NB4 (cell line): Measurements from ENCODE around the gene LBHD2.

Experiments
- DNase-seq: peaks from one replicate; pipeline ENCODE4 v3.0.0; 2010; ENCODE audit warnings: low read depth
- H3K4me3 ChIP-seq: one replicate; pipeline ENCODE4 v1.5.1; 2011; ENCODE audit warnings: mild to moderate bottlenecking, low read depth, low read length, moderate library complexity
- CTCF ChIP-seq: IDR thresholded peaks from one replicate; pipeline ENCODE4 v1.5.1; 2012; ENCODE audit warnings: low read depth, low read length
- MAX ChIP-seq: IDR thresholded peaks from 2 replicates; pipeline ENCODE4 v1.6.1; 2011; ENCODE audit warnings: low read depth, low read length
- MYC ChIP-seq: IDR thresholded peaks from 2 replicates; pipeline ENCODE4 v1.6.1; 2011; ENCODE audit warnings: low read depth, low read length
- POLR2A ChIP-seq: IDR thresholded peaks from 2 replicates; pipeline ENCODE4 v1.6.1; 2011; ENCODE audit warnings: mild to moderate bottlenecking; ENCODE audit not compliant: insufficient read length; ENCODE audit errors: extremely low read depth

LBHD2 gene

GRCh38 chr14:103078420-103078749 is 5.6 kb upstream of the LBHD2 start:
- TF ChIP-seq MYC: no peak
- TF ChIP-seq CTCF: peak; percentile 72
- TF ChIP-seq MAX: no peak
- no peak for TF ChIP-seq POLR2A
- no peak overlapping the region for H3K4me3 ChIP-seq
- peak; percentile 86 for DNase-seq

DNA sequence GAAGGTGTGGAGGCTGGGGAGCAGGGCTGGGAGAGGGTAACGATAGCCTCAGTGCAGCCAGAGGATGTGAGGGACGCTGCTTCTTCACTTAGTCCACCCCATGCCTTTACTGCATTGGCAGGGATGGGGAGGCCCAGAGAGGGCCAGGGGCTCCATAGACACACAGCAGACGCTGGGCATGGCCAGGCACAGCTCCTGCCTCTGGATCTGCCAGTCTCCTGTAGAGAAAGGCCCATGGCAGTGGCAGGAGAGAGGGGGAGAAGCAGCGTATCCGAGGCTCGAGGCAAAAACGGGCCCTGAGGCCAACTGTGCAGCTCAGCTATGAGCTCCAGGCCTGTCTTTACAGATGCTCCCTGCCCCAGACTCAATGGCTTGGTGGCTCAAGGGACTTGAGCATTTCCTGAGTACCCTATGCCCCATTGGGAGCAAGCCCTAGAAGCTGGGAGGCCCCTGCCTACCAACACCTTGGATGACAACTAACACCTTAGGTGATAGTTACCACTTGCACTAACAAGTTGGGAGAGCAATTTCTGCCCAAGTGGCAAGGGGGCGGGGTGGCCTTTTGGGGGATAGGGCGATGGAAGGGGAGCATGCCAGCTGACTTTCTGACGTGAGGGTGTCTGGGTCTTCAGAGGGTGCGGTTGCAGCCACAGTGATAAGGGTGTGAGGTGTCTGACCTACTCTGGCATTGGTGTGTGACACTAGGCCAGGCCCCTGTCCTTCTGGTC is 5.0 kb upstream of the LBHD2 start:
- TF ChIP-seq CTCF: no peak
- no peak for TF ChIP-seq MYC
- no peak for DNase-seq
- H3K4me3 ChIP-seq: no peak overlapping the region

DNA sequence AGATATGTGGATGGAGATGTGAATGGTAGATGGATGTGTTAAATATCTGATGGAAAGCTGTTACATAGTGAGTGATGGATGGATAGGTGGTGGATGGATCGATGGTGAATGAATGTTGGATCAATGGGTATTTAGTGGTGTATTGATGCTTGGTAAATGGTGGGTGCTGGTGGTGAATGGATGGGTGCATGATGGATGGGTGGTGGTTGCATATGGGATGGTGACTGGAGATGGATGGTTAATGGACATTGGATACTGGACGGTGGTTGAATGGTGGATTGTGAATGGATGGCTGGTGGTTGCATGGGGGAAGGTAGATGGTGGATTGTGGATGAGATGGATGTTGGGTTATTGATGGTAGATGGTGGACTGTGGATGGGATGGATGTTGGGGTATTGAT is 2.1 kb upstream of the LBHD2 start:
- DNase-seq: no peak
- H3K4me3 ChIP-seq: no peak overlapping the region
- TF ChIP-seq POLR2A (no peak), CTCF (no peak), MAX (no peak), MYC (no peak)

GRCh38 chr14:103085106-103086091 is 1.4 kb downstream of the LBHD2 start:
- DNase-seq: no peak
- H3K4me3 ChIP-seq: no peak overlapping the region
- TF ChIP-seq MAX: no peak
- TF ChIP-seq CTCF: no peak
- TF ChIP-seq POLR2A: no peak
- no peak for TF ChIP-seq MYC

DNA sequence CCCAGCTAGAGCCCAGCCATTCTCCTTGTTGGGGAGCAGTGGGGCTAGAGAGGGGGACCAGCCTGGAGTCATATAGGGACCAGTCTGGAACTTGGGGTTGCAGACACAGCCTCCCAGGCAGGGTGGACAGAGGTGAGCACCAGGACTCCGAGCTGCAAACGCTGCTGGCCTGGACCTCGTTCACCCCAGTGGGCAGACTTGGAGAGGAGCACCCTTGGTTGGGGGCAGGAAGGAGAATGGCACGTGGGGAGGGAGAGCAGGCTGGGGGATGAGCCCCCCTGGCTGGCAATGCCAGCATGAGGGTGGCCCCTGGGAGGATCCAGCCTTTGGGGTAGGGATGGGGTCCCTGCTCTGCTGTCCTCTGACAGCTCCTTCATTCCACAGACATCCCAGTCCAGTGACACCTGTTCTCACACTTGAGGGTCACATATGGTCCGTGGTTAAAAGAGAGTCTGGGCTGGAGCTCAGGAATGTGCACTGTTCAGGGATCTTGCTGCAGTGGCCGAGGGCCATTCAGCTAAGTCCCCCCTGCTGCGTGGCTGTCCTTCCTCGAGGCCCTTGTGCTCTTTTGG is 2.8 kb downstream of the LBHD2 start:
- TF ChIP-seq CTCF (no peak), MYC (no peak), MAX (no peak), POLR2A (no peak)
- no peak overlapping the region for H3K4me3 ChIP-seq
- DNase-seq: no peak
